K562 (cell line): ENCODE results near the gene DOCK8.
"Not testable (repeated sequence)": the region's sequence is repeated elsewhere in the genome, so short reads cannot be mapped to it uniquely, and the experiment has no call there.

Experiments
- LEF1 ChIP-seq: fragments of 450-650 bp; IDR thresholded peaks from 2 replicates; pipeline ENCODE4 v1.6.1; 2016; ENCODE audit warnings: mild to moderate bottlenecking
- MLX ChIP-seq, 2 experiments: fragments of 450-650 bp in 1 of 2; sonication (generic) in 1 of 2; formaldehyde crosslinking; conservative IDR thresholded peaks; 2 replicates each; pipeline versions ENCODE4 v1.4.0 to v1.8.1; 2020 to 2022; ENCODE audit warnings: mild to moderate bottlenecking in 1 of 2, missing genetic modification reagents in 1 of 2

- not testable (repeated sequence) for TF ChIP-seq MLX (CRISPR knock-in tag; conservative IDR thresholded peaks at IDR 0.05); LEF1
These were observed 35.7 kb upstream of the DOCK8 start, which contains the start of gene ZNG1A for GRCh38 chr9:178970-179383.
